MM.1S (cell line): ENCODE measurements around the gene SPACA7.

Source experiments
- EZH2 ChIP-seq: fragments of 300-600 bp; sonication (generic); optimal IDR thresholded peaks from 2 replicates; pipeline ENCODE3; 2017; ENCODE audit warnings: low read depth, mild to moderate bottlenecking, antibody characterized with exemption, low read length, mixed read lengths
- EZH2phosphoT487 ChIP-seq: fragments of 300-600 bp; sonication (generic); IDR thresholded peaks from 2 replicates; pipeline ENCODE4 v1.6.1; 2018; ENCODE audit warnings: antibody characterized with exemption, low read length
- TF ChIP-seq, protein P1 (sequence below): fragments of 300-600 bp; sonication (generic); IDR thresholded peaks from 2 replicates; pipeline ENCODE4 v1.5.1; 2016; ENCODE audit warnings: antibody characterized with exemption, low read length, mixed read lengths

- TF ChIP-seq, protein P1, sequence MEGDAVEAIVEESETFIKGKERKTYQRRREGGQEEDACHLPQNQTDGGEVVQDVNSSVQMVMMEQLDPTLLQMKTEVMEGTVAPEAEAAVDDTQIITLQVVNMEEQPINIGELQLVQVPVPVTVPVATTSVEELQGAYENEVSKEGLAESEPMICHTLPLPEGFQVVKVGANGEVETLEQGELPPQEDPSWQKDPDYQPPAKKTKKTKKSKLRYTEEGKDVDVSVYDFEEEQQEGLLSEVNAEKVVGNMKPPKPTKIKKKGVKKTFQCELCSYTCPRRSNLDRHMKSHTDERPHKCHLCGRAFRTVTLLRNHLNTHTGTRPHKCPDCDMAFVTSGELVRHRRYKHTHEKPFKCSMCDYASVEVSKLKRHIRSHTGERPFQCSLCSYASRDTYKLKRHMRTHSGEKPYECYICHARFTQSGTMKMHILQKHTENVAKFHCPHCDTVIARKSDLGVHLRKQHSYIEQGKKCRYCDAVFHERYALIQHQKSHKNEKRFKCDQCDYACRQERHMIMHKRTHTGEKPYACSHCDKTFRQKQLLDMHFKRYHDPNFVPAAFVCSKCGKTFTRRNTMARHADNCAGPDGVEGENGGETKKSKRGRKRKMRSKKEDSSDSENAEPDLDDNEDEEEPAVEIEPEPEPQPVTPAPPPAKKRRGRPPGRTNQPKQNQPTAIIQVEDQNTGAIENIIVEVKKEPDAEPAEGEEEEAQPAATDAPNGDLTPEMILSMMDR, result no peak
- TF ChIP-seq EZH2phosphoT487 (no peak), EZH2 (no peak)
Observed at GRCh38 chr13:112445411-112446271, 69.5 kb downstream of the SPACA7 start.
